Measurements from ENCODE around the gene SRRM3. TPM values are rescaled to one million over a fixed set of nuclear protein-coding genes. Genes with fewer than 3 reads are reported as not detected.

SRRM3 gene
- total and polyA plus RNA-seq, 2 experiments from 2014 or later: 8.6 to 13.8 TPM

DNA sequence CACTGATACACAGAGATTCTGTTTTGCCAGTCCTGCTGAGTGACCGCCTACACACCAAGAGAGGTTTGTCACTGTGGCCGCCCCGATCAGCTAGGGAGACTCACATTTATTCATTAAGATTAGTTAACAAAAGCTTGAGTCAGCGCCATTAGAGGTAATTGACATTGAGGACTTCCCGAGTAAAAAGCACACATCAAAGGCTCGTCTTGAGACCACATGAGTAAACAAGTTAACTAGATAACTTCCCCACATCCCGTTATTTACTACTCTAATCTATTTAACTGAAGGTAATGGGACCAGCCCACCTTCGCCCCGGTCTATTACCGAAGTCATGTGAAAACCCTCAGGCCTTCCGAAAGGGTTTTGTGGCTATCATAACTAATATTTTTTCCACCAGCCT is 23.0 kb downstream of the SRRM3 start:
- no peaks in the 10 kb centered on the region for H4K20me1 ChIP-seq (replicated peaks; ENCODE audit: insufficient read depth)
- peaks cover 35% of the 10 kb centered on the region for H3K4me1 ChIP-seq (ENCODE audit: insufficient read depth)
- DNase-seq (ENCODE audit: low spot score) (peak; percentile 64), ATAC-seq (no peak)
- no peaks in the 10 kb centered on the region for H3K27me3 ChIP-seq (ENCODE audit: insufficient read depth)
- TF ChIP-seq CREB1 (CRISPR knock-in tag; IDR thresholded peaks at IDR 0.05; ENCODE audit: low read depth) (no peak), EZH2phosphoT487 (IDR thresholded peaks at IDR 0.05; ENCODE audit: unreplicated experiment) (no peak), ZNF462 (CRISPR knock-in tag; IDR thresholded peaks at IDR 0.05) (no peak), NANOG (IDR thresholded peaks at IDR 0.05; ENCODE audit: borderline replicate concordance) (no peak), JUNB (IDR thresholded peaks at IDR 0.05; ENCODE audit: unreplicated experiment) (no peak), ZNF331 (CRISPR knock-in tag; IDR thresholded peaks at IDR 0.05; ENCODE audit: low read depth) (no peak), STAT1 (IDR thresholded peaks at IDR 0.05; ENCODE audit: unreplicated experiment) (no peak), EZH2 (IDR thresholded peaks at IDR 0.05; ENCODE audit: low read depth, unreplicated experiment) (no peak), CTCF (conservative IDR thresholded peaks at IDR 0.05; ENCODE audit: low read depth in 2 of 2) (no peak), POLR2AphosphoS5 (IDR thresholded peaks at IDR 0.05; ENCODE audit: low read depth) (no peak), REST (IDR thresholded peaks at IDR 0.05; ENCODE audit: unreplicated experiment) (no peak), ZNF114 (CRISPR knock-in tag; IDR thresholded peaks at IDR 0.05) (no peak)
- H2AFZ ChIP-seq: no peak overlapping the region
- no peaks in the 10 kb centered on the region for H3K9me2 ChIP-seq (ENCODE audit: insufficient read depth)
- Mint-ChIP-seq H3K27me3 (ENCODE audit: insufficient read depth, low read depth, poor library complexity) (peaks cover 19% of the 10 kb centered on the region), H3K36me3 (ENCODE audit: low read depth) (no peaks in the 10 kb centered on the region), H3K4me3 (no peak overlapping the region; the same call in 2 of the 3 replicates), H3K4me1 (peaks cover 33% of the 10 kb centered on the region), H3K27ac (no peak overlapping the region), H3K9me3 (no peaks in the 10 kb centered on the region)
- H3K27ac ChIP-seq (ENCODE audit: low read depth): peak overlapping the region; percentile 64; the same call in 1 of the 2 replicates
- H3K36me3 ChIP-seq (ENCODE audit: insufficient read depth): no peaks in the 10 kb centered on the region
- H3F3A ChIP-seq (replicated peaks; ENCODE audit: low read depth): peaks cover 11% of the 10 kb centered on the region
- H3K4me3 ChIP-seq: peak overlapping the region; percentile 4; the same call in 1 of the 2 replicates
- H3K4me2 ChIP-seq: peak overlapping the region; percentile 69
- no peaks in the 10 kb centered on the region for H3K79me2 ChIP-seq (replicated peaks; ENCODE audit: insufficient read depth)

All from GM23338 (cell line).